ENCODE data around the gene SLC34A1. TPM values are rescaled to one million over a fixed set of nuclear protein-coding genes. Genes with fewer than 3 reads are reported as not detected.

The SLC34A1 gene
- total and polyA plus RNA-seq, 8 donors = 0.10 TPM; not detected in 7

DNA sequence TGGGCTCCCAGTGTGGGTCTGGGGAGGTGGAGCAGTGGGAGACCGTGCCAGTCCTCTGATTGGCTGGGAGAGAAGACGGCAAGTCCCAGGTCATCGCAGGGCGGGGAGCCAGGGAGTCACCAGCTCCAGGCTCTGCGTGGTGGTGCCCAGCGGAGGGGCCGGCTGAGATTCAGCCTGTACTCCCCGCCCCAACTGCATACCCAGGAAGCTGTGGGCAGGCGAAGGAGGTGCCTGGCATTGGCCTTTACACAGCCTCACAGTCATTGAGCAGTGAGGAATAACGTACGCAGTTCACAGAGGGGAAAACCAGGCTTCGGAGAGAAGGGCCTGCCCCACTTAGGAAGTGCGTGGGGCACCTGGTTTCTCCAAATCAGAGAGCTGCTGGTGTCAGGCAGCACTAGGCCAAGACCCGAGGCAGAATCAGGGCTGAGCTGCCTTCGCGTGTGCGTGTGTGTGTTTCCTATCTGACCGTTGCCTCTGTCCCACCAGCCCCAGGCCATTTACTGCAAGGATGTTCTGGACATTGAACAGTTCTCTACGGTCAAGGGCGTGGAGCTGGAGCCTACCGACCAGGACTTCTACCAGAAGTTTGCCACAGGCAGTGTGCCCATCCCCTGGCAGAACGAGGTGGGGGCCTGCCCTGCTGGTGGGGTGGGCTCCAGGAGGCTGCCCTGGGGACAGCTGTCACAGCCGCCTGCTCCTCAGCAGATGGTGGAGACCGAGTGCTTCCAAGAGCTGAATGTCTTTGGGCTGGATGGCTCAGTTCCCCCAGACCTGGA, 56.2 kb downstream of the SLC34A1 start:
- H3K36me3 ChIP-seq = peaks cover 34 to 75% (median 74%) of the 10 kb centered on the region in 4 donors
- no peaks in the 10 kb centered on the region for H3K9me3 ChIP-seq
- intact Hi-C loops (cut with DNase I; ENCODE audit: low total_unique reads) = no loop called here
- WGBS, 5 donors = 89 to 91% (median 89%) methylated on average over 19 to 24 of the region's 24 CpGs
- no peak overlapping the region for H3K27ac ChIP-seq
- no peaks in the 10 kb centered on the region for H3K27me3 ChIP-seq
- no peak for DNase-seq
- peaks cover 0 to 3% (median under 1%) of the 10 kb centered on the region in 4 donors for H3K4me1 ChIP-seq
- no peak overlapping the region for H3K4me3 ChIP-seq
- no peak for TF ChIP-seq POLR2A (IDR thresholded peaks at IDR 0.05)
- TF ChIP-seq, protein P1, sequence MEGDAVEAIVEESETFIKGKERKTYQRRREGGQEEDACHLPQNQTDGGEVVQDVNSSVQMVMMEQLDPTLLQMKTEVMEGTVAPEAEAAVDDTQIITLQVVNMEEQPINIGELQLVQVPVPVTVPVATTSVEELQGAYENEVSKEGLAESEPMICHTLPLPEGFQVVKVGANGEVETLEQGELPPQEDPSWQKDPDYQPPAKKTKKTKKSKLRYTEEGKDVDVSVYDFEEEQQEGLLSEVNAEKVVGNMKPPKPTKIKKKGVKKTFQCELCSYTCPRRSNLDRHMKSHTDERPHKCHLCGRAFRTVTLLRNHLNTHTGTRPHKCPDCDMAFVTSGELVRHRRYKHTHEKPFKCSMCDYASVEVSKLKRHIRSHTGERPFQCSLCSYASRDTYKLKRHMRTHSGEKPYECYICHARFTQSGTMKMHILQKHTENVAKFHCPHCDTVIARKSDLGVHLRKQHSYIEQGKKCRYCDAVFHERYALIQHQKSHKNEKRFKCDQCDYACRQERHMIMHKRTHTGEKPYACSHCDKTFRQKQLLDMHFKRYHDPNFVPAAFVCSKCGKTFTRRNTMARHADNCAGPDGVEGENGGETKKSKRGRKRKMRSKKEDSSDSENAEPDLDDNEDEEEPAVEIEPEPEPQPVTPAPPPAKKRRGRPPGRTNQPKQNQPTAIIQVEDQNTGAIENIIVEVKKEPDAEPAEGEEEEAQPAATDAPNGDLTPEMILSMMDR (IDR thresholded peaks at IDR 0.05) = no peak
- no peak for TF ChIP-seq POLR2AphosphoS5 (IDR thresholded peaks at IDR 0.05)
- TF ChIP-seq EP300 (IDR thresholded peaks at IDR 0.05) = no peak

DNA sequence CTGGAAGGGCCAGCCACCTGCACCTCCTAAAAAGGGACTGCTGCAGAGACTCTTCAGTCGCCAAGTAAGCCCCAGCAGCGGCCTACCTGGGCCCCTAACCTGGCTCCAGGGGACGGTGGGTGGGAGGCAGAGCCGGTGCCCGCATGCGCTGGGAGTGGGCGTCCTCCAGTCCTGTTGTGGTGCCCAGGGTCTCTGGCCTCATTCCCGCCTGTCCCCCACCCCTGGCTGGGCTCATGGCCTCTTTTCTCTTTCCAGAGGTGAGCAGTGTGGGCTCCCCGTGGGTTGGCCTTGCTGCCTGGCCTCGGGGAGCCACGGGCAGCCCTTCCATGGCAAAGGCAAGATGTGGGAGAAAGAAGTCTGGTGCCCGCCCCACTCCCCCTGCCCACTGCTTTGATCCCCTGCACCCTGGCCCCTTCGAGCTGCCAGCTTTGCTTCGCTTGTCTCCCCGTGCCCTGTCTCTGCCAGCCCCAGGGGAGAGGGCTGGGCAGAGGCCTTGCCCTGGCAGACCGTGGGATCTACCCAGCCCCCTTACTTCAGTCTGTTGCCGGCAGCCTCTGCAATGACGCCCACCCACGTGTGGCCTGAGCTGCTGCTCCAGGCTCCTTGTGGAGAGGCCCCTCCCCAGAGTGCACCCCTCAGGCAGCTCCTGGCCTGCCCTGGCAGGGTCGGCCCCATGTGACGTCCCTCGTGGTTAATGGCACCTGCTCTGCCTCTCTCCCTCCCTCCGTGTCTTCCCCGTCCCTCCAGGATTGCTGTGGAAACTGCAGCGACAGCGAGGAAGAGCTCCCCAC, 57.0 kb downstream of the SLC34A1 start:
- DNase-seq = no peak
- WGBS, 5 donors = 90 to 92% (median 90%) methylated on average over 25 to 26 of the region's 26 CpGs
- Histone ChIP-seq H3K36me3 (peaks cover 26 to 68% (median 66%) of the 10 kb centered on the region in 4 donors), H3K9me3 (no peaks in the 10 kb centered on the region), H3K4me1 (peaks cover 5 to 11% (median 7%) of the 10 kb centered on the region in 4 donors), H3K27me3 (peaks cover 0 to 3% (median 0%) of the 10 kb centered on the region in 3 donors), H3K4me3 (no peak overlapping the region), H3K27ac (no peak overlapping the region)
- TF ChIP-seq POLR2A (IDR thresholded peaks at IDR 0.05) = no peak
- no peak for TF ChIP-seq POLR2AphosphoS5 (IDR thresholded peaks at IDR 0.05)
- no peak for TF ChIP-seq EP300 (IDR thresholded peaks at IDR 0.05)
- TF ChIP-seq, protein P1 (IDR thresholded peaks at IDR 0.05) = no peak
- intact Hi-C loops (cut with DNase I; ENCODE audit: low total_unique reads) = no loop called here

DNA sequence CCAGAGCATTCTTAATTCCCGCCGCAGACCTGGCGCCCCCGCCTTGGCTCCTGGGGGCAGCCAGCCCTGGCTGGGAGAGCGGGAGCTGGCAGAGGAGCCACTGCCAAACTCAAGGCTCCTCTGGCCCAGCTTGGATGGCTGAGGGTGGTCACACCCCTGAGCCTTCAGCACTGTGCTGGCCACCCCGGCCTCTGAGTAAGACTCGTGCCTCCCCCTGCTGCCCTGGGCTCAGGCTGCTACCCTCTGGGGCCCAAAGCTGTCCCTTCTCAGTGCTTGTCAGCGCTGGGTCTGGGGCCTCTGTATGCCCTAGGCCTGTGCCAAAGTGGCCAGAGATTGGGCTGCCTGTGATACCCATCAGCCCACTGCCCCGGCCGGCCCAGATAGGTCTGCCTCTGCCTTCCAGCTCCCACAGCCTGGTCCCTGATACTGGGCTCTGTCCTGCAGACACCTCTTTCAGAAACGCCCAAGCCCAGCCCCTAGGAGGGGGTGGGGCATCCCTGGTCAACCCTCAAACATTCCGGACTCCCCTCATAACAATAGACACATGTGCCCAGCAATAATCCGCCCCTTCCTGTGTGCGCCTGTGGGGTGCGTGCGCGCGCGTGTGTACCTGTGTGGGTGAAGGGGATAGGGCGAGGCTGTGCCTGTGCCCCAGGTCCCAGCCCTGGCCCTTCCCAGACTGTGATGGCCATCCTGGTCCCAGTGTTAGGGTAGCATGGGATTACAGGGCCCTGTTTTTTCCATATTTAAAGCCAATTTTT, 58.0 kb downstream of the SLC34A1 start:
- no peak for DNase-seq
- Histone ChIP-seq H3K9me3 (no peaks in the 10 kb centered on the region), H3K4me3 (no peak overlapping the region), H3K27me3 (peaks cover 0 to 9% (median 4%) of the 10 kb centered on the region in 3 donors), H3K4me1 (peaks cover 13 to 21% (median 16%) of the 10 kb centered on the region in 4 donors), H3K27ac (no peak overlapping the region), H3K36me3 (peaks cover 19 to 57% (median 56%) of the 10 kb centered on the region in 4 donors)
- intact Hi-C loops (cut with DNase I; ENCODE audit: low total_unique reads) = no loop called here
- 85 to 94% (median 91%) methylated on average over 19 to 20 of the region's 20 CpGs for WGBS, 5 donors
- TF ChIP-seq POLR2A (IDR thresholded peaks at IDR 0.05) (no peak), EP300 (IDR thresholded peaks at IDR 0.05) (no peak), POLR2AphosphoS5 (IDR thresholded peaks at IDR 0.05) (no peak)
- TF ChIP-seq, protein P1 (IDR thresholded peaks at IDR 0.05) = no peak

All from stomach (tissue), 9 donors.